Epithelial cell of proximal tubule (primary cell): ENCODE measurements around the gene PSG4. TPM values are rescaled to one million over a fixed set of nuclear protein-coding genes. Genes with fewer than 3 reads are reported as not detected.
A peak's percentile ranks its signal among the peaks of the same experiment; 100 is the strongest.
"Not testable (repeated sequence)": the region's sequence is repeated elsewhere in the genome, so short reads cannot be mapped to it uniquely, and the experiment has no call there.

Source experiments
- DNase-seq: peaks from one replicate; pipeline ENCODE4 v3.0.0-alpha.2; 2011; ENCODE audit warnings: low read depth
- H3K4me3 ChIP-seq: 2 replicates; pipeline ENCODE4 v1.5.1; 2011; ENCODE audit warnings: low read depth, mild to moderate bottlenecking, low read length
- CTCF ChIP-seq: conservative IDR thresholded peaks from 2 replicates; pipeline ENCODE4 v1.5.1; 2012; ENCODE audit warnings: low read depth, mild to moderate bottlenecking, low read length
- total RNA-seq: library from RNA; depleted of rRNA; stranded (reverse); fragments of >200 nt; gene quantifications from 2 replicates; pipeline ENCODE4 v1.2.3, GENCODE V29; 2015

Gene PSG4
- total RNA-seq, 1 donor from 2014 or later: not detected

GRCh38 chr19:43179569-43180147 is 25.8 kb downstream of the PSG4 start:
- not testable (repeated sequence) for H3K4me3 ChIP-seq, DNase-seq
- TF ChIP-seq CTCF: peak; percentile 40

- DNase-seq, H3K4me3 ChIP-seq: not testable (repeated sequence)
Measured at GRCh38 chr19:43178577-43178976, 26.9 kb downstream of the PSG4 start.

GRCh38 chr19:43165906-43166305 is 39.5 kb downstream of the PSG4 start:
- DNase-seq: not testable (repeated sequence)

GRCh38 chr19:43163135-43163534 is 42.3 kb downstream of the PSG4 start:
- DNase-seq, H3K4me3 ChIP-seq: not testable (repeated sequence)

More at GRCh38 chr19:43165906-43166305, 39.5 kb downstream of the PSG4 start:
- H3K4me3 ChIP-seq: not testable (repeated sequence)

- not testable (repeated sequence) for H3K4me3 ChIP-seq, DNase-seq
Measured at GRCh38 chr19:43162261-43162660, 43.2 kb downstream of the PSG4 start.

GRCh38 chr19:43152214-43152613 is 53.2 kb downstream of the PSG4 start:
- DNase-seq: no peak
- TF ChIP-seq CTCF: no peak
- H3K4me3 ChIP-seq: no peak overlapping the region

- H3K4me3 ChIP-seq, DNase-seq: not testable (repeated sequence)
Measured at GRCh38 chr19:43149788-43150187, 55.6 kb downstream of the PSG4 start.

GRCh38 chr19:43148233-43148632 is 57.2 kb downstream of the PSG4 start:
- no peak overlapping the region for H3K4me3 ChIP-seq
- DNase-seq: no peak
- TF ChIP-seq CTCF: no peak

Other genes with a start within 250 kb of the PSG4 start
- gene PSG11, start 179.2 kb downstream of the PSG4 start, total RNA-seq: not detected in 2 replicates
- not detected in 2 replicates for gene PSG2, start 122.9 kb downstream of the PSG4 start, total RNA-seq
- gene PSG5, start 19.1 kb downstream of the PSG4 start, total RNA-seq: 1.0 and 3.9 TPM in 2 replicates
- gene PSG9, start 63.9 kb upstream of the PSG4 start, total RNA-seq: 0.43 and 1.3 TPM in 2 replicates
- 0.22 and 0.52 TPM in 2 replicates for gene CD177, start 148.0 kb upstream of the PSG4 start, total RNA-seq
- gene TEX101, start 209.3 kb upstream of the PSG4 start, total RNA-seq: not detected in 2 replicates